Central memory CD4-positive, alpha-beta T cell (primary cell): Measurements from ENCODE around the gene MCU.

Experiments
- DNase-seq: peaks from one replicate; pipeline ENCODE4 v3.0.0; 2022

The MCU gene

DNA sequence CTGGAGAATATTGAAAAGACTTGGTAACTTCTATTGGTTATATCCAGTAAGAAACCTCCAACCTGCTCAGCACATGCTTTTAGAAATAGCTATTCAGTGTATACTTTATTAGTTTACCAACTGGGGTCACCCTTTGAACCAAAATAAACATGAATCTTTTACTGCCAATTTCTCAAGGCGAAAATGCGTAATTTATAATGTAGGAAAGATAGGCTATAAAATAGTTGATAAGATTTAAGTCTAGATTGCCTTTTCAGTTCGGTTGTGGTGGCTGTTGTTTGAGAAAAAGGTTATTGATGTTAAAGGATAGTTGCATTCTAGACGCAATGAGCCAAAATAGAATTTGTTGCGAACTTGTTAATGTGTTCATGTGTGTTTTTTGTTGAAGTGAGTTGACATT, 119.0 kb downstream of the MCU start:
- DNase-seq, result no peak

- DNase-seq, result no peak
Observed at GRCh38 chr10:72812415-72812752, 120.4 kb downstream of the MCU start.

- no peak for DNase-seq
Observed at GRCh38 chr10:72812753-72813430, 120.9 kb downstream of the MCU start.

DNA sequence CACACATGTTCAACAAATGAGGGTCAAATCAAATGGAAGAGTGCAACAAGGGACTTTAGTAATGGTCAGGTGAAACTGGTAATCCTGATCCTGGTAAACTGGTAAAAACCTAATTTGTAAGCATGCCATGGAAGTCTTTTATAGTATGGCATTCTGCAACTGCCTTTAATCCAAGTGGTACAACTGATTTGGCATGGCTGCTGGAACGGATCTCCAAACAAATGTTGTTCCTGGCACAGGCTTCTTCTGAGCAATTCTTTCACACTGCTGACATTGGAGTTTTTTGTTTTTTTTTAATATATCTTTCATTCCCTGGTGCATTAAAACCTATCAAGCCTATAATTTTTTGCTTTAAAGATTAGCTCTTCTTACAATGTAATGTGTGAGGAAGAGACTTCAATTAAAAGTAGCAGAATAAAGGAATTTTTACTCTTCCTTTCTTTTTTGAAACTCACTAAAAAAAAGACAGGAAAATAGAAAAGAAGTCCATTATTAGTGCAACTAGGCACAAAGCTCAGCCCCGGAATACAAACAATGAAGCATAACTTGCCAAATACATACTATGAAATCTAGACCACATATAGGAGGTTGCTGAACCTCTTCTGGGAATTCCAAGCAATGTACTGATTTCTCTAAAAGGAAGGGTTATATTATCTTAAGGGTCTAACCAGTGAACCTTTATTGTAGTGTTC, 122.3 kb downstream of the MCU start:
- no peak for DNase-seq

GRCh38 chr10:72816565-72816964, 124.6 kb downstream of the MCU start:
- DNase-seq, result no peak

- DNase-seq, result no peak
Observed at GRCh38 chr10:72818076-72818475, 126.1 kb downstream of the MCU start.

GRCh38 chr10:72819053-72819452, 127.1 kb downstream of the MCU start:
- no peak for DNase-seq

- DNase-seq, result no peak
Observed at GRCh38 chr10:72821606-72822005, 129.7 kb downstream of the MCU start.

GRCh38 chr10:72822342-72822986, 130.5 kb downstream of the MCU start:
- DNase-seq, result no peak

- no peak for DNase-seq
Observed at GRCh38 chr10:72825163-72825562, 133.2 kb downstream of the MCU start.

- no peak for DNase-seq
Observed at GRCh38 chr10:72826346-72826745, 134.4 kb downstream of the MCU start.

DNA sequence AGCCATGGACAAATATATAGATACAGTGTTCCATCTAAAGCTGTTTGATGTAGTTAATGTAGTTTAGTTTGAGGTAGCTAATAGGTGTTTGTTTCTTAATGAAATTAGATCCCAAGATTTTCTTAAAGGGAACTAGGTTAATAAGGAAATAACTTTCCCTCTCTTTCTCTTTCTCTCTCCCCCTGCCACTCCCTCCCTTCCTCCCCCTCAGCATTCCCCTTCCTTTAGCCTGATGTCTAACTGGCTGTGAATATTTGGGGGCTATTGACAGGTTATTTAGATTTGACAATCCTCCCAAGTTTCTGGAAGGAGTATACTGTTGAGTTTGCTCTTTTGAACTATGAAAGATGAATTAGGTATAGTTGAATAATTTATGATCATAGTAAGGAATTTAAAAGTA, 136.4 kb downstream of the MCU start:
- DNase-seq, result no peak

DNA sequence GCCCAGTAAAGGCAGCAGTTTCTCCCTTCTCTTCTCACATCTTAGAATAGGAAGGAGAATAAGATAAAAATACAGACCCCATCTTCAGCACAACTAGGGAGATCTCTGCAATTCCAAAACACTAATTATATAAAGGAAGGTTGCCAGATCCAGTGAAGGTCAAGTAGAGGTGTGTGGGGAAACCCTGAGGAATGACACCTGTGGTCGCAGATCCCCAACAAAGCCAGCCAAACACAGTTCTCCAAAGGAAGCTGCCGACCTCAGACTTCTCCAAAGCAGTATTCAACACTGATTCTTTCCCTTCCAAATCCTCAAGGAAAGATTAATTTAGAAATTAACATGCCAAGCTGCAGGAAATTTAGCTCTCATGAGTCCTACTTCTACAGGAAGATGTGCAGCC, 138.7 kb downstream of the MCU start:
- no peak for DNase-seq

GRCh38 chr10:72831696-72832409, 139.9 kb downstream of the MCU start:
- DNase-seq, result no peak

- DNase-seq, result no peak
Observed at GRCh38 chr10:72832701-72833100, 140.8 kb downstream of the MCU start.

- DNase-seq, result peak; percentile 44
Observed at GRCh38 chr10:72834183-72834825, 142.4 kb downstream of the MCU start.

DNA sequence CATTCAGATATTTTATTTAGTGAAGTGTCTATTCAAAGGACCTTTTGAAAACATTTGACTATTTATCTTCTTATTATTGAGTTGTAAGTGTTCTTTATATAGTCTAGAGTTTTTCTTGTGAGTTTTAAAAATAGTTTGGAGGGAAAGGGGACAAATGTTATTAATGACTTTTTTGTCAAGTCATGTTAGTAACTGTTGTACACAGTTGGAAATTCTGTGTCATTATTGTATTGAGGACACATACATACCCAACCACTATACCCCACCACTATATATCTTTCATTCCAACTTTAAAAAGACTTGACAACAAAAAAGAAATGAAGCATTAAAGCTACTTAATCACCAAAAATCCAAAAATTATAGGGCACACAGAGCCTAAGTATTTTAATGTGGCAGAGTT, 148.4 kb downstream of the MCU start:
- DNase-seq, result no peak

GRCh38 chr10:72841487-72841886, 149.5 kb downstream of the MCU start:
- DNase-seq, result no peak

- no peak for DNase-seq
Observed at GRCh38 chr10:72842164-72842563, 150.2 kb downstream of the MCU start.

DNA sequence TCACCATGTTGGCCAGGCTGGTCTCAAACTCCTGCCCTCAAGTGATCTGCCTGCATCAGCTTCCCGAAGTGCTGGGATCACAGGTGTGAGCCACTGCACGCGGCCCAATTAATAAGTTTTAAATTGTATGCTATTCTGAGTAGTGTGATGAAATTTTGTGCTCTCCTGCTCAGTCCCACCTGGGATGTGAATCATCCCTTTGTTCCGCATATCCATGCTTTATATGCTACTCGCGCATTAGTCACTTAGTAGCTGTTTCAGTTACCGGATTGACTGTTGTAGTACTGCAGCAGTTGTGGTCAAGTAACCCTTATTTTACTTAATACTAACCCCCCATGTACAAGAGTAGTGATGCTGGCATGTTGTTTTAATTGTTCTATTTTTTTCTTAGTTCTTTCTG, 154.3 kb downstream of the MCU start:
- no peak for DNase-seq

DNA sequence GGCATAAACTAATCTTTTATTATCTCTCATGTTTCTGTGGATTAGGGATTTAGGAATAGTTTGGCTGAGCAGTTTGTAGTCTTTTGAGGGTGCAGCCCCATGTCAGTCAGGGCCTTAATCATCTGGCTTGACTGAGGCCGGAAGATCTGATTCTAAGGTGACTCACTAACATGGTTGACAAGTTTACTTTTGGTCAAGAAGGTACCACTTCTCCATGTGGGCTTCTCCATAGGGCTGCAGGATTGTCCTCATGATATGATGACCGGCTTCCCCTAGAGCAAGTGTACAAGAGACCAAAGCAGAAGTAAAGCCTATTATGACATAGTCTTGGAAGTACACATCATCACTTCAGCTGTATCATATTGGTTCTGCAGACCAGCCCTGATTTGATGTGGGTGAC, 155.7 kb downstream of the MCU start:
- DNase-seq, result no peak

DNA sequence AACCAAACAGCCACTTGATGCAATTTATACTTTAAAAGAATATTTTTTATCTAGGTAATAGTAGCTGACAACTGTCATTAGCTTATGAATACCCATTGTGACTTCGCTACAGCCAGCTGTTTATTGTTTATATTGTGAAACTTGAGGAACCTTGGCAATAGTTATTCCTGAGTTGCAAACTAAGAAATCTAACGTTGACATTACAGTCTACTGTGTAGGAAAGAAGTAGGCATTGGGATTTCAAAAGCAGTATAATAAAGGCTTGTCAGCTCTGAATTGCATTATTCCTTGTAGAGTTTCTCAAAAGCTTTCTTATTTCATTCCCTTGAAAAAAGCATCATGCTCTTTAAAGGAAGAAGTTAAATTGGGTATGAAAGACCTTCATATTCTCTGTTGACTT, 158.9 kb downstream of the MCU start:
- DNase-seq, result no peak

DNA sequence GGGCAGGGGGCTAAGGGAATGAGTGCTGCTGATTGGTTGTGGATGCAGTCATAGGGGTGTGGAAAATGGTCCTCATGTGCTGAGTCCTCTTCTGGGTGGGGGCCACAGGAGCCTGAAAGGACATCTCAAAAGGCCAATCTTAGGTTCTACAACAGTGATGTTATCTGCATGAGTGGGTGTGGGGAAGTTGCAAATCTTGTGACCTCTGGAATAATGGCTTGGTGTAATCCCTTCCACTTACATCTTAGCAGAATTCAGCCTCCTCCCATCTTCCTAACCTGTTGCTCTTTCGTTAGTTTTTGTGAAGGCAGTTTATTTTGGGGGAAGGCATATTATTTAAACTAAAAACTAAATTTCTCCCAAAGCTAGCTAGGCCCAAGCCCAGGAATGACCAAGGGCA, 159.6 kb downstream of the MCU start:
- no peak for DNase-seq
